Measurements from ENCODE around the gene CHD1.

Gene CHD1

GRCh38 chr5:98827588-98828284, 101.1 kb downstream of the CHD1 start:
- no peak overlapping the region for H3K27ac ChIP-seq
- TF ChIP-seq CTCF (conservative IDR thresholded peaks at IDR 0.05), result no peak

GRCh38 chr5:98827161-98827560, 101.6 kb downstream of the CHD1 start:
- no peak overlapping the region for H3K27ac ChIP-seq
- peak; percentile 80 for TF ChIP-seq CTCF (conservative IDR thresholded peaks at IDR 0.05)

- H3K27ac ChIP-seq, result no peak overlapping the region
- TF ChIP-seq CTCF (conservative IDR thresholded peaks at IDR 0.05), result no peak
These were observed 103.0 kb downstream of the CHD1 start for GRCh38 chr5:98825582-98826375.

- TF ChIP-seq CTCF (conservative IDR thresholded peaks at IDR 0.05), result no peak
- no peak overlapping the region for H3K27ac ChIP-seq
These were observed 112.1 kb downstream of the CHD1 start for GRCh38 chr5:98816582-98817222.

- no peak overlapping the region for H3K27ac ChIP-seq
- TF ChIP-seq CTCF (conservative IDR thresholded peaks at IDR 0.05), result no peak
These were observed 115.1 kb downstream of the CHD1 start for GRCh38 chr5:98813755-98814154.

- no peak for TF ChIP-seq CTCF (conservative IDR thresholded peaks at IDR 0.05)
- H3K27ac ChIP-seq, result no peak overlapping the region
These were observed 118.6 kb downstream of the CHD1 start for GRCh38 chr5:98810206-98810605.

- H3K27ac ChIP-seq, result no peak overlapping the region
- TF ChIP-seq CTCF (conservative IDR thresholded peaks at IDR 0.05), result no peak
These were observed 121.0 kb downstream of the CHD1 start for GRCh38 chr5:98807806-98808205.

All from VCaP (cell line).